ENCODE data around the gene CEP70.

- TF ChIP-seq EZH2 (IDR thresholded peaks at IDR 0.05) (no peak), POLR2AphosphoS5 (IDR thresholded peaks at IDR 0.05; ENCODE audit: borderline replicate concordance, low read depth, low read length) (no peak)
Observed at GRCh38 chr3:138549179-138549977, 44.7 kb downstream of the CEP70 start.
